Cardiac fibroblast (primary cell): Measurements from ENCODE around the gene MEIS1.

ENCODE experiments used
- DNase-seq, 2 donors: peaks; one replicate each; pipeline versions ENCODE4 v3.0.0 to v3.0.0-alpha.2; 2010; ENCODE audit warnings: low read depth in 2 of 2
- H3K4me3 ChIP-seq, 2 donors: replicated peaks in 1 of 2; 1 replicate in 1 of 2; 2 replicates in 1 of 2; pipeline ENCODE4 v1.5.1; 2011; ENCODE audit warnings: low read depth in 2 of 2, low read length in 2 of 2, mild to moderate bottlenecking in 2 of 2, moderate library complexity in 1 of 2
- TF ChIP-seq, protein P1 (sequence below): IDR thresholded peaks from one replicate; pipeline ENCODE4 v1.5.1; 2011; ENCODE audit warnings: low read depth, mild to moderate bottlenecking, low read length, inconsistent platforms

MEIS1 gene

GRCh38 chr2:66601624-66602023 lies 166.7 kb downstream of the MEIS1 start:
- no peak for DNase-seq
- H3K4me3 ChIP-seq, result no peak overlapping the region
- TF ChIP-seq, protein P1, sequence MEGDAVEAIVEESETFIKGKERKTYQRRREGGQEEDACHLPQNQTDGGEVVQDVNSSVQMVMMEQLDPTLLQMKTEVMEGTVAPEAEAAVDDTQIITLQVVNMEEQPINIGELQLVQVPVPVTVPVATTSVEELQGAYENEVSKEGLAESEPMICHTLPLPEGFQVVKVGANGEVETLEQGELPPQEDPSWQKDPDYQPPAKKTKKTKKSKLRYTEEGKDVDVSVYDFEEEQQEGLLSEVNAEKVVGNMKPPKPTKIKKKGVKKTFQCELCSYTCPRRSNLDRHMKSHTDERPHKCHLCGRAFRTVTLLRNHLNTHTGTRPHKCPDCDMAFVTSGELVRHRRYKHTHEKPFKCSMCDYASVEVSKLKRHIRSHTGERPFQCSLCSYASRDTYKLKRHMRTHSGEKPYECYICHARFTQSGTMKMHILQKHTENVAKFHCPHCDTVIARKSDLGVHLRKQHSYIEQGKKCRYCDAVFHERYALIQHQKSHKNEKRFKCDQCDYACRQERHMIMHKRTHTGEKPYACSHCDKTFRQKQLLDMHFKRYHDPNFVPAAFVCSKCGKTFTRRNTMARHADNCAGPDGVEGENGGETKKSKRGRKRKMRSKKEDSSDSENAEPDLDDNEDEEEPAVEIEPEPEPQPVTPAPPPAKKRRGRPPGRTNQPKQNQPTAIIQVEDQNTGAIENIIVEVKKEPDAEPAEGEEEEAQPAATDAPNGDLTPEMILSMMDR, result no peak

- TF ChIP-seq, protein P1, result no peak
- DNase-seq, result no peak
- H3K4me3 ChIP-seq, result no peak overlapping the region
Measured at GRCh38 chr2:66602341-66602740, 167.4 kb downstream of the MEIS1 start.

DNA sequence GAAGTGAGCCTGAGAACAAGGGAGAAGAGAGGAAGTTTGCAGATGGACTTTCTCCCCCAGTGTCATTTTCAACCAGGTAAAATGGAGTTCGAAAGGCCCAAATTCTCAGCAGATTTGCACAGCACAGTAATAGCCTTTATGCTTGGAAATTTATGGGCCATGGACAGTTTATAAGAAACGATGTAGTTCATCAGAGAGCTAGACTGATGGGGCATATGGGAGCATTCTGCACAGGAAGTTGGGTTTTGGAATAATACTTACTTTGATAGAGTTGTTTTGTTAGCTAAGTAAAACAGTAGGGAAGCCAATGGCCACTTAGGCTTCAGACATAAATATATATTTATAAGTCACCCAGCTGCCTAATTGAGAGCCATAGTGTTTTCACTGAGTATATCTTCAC lies 169.4 kb downstream of the MEIS1 start:
- no peak for DNase-seq
- TF ChIP-seq, protein P1, result no peak
- H3K4me3 ChIP-seq, result no peak overlapping the region

DNA sequence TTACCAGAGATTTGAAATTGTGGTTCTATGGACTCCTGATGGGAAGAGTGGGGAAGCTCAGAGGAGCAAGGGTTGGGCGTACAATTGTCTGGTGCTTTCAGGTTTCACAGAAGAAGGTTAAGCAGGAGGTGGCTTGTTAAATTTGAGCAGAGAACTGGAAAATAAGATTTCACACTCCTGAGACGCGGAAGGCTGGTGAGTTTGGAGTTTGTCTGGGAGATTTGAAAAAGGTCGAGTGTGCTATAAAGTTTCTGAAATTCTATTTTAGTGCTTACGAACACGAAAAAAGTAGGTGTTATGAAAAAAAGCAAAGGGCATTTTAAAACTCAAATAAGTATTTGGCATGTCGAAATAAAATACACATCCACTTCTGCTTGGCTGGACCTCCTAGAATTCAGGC lies 170.1 kb downstream of the MEIS1 start:
- DNase-seq, result no peak
- TF ChIP-seq, protein P1, result no peak
- H3K4me3 ChIP-seq, result no peak overlapping the region

DNA sequence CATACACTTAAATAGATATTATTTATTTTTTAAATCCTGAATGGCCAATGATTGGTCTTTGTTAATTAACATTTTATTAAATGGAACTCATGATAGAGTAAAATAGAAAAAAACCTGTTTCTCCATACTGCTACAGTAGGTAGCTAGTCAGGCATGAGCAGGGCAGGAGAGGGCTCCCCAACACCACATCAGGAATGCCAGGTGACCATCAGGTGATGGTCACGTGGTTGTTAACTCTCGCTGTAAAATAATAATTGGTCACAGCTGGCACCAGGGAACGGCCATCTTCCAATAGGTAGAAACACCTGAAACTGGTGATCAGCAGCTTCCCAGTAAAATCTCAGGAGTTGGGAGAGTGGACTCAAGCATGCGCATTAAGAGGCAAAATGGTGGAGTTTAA lies 172.2 kb downstream of the MEIS1 start:
- no peak for DNase-seq
- TF ChIP-seq, protein P1, result no peak
- H3K4me3 ChIP-seq, result no peak overlapping the region
